ENCODE data around the gene MRPL55.

GRCh38 chr1:228095938-228096337, 13.2 kb downstream of the MRPL55 start:
- no peak for TF ChIP-seq POLR2A (IDR thresholded peaks at IDR 0.05)
- TF ChIP-seq, protein P1, sequence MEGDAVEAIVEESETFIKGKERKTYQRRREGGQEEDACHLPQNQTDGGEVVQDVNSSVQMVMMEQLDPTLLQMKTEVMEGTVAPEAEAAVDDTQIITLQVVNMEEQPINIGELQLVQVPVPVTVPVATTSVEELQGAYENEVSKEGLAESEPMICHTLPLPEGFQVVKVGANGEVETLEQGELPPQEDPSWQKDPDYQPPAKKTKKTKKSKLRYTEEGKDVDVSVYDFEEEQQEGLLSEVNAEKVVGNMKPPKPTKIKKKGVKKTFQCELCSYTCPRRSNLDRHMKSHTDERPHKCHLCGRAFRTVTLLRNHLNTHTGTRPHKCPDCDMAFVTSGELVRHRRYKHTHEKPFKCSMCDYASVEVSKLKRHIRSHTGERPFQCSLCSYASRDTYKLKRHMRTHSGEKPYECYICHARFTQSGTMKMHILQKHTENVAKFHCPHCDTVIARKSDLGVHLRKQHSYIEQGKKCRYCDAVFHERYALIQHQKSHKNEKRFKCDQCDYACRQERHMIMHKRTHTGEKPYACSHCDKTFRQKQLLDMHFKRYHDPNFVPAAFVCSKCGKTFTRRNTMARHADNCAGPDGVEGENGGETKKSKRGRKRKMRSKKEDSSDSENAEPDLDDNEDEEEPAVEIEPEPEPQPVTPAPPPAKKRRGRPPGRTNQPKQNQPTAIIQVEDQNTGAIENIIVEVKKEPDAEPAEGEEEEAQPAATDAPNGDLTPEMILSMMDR (IDR thresholded peaks at IDR 0.05), result no peak

All from Peyer's patch (tissue), 4 donors.